Memory B cell (primary cell): ENCODE measurements around the gene GABBR1.

Experiments used
- ATAC-seq: fragments of 150-1000 bp; cut with Tn5 transposase; 2 replicates; pipeline ENCODE4 v1.10.0; 2021; ENCODE audit warnings: low read depth, mild to moderate bottlenecking, moderate library complexity
- DNase-seq, 2 donors: peaks; one replicate each; pipeline ENCODE4 v3.0.0; 2022; ENCODE audit warnings: low spot score in 2 of 2
- H3K27ac Mint-ChIP-seq: one replicate; pipeline ENCODE4 v1.8.0; 2022; ENCODE audit warnings: mild to moderate bottlenecking, moderate library complexity, mixed read lengths
- H3K27me3 Mint-ChIP-seq: one replicate; pipeline ENCODE4 v1.8.0; 2022; ENCODE audit warnings: mixed read lengths
- H3K36me3 Mint-ChIP-seq: one replicate; pipeline ENCODE4 v1.8.0; 2022; ENCODE audit warnings: mild to moderate bottlenecking, mixed read lengths
- H3K4me1 Mint-ChIP-seq: one replicate; pipeline ENCODE4 v1.8.0; 2022; ENCODE audit warnings: mixed read lengths
- H3K4me3 Mint-ChIP-seq: one replicate; pipeline ENCODE4 v1.8.0; 2022; ENCODE audit warnings: mild to moderate bottlenecking, moderate library complexity, mixed read lengths
- H3K9me3 Mint-ChIP-seq: one replicate; pipeline ENCODE4 v1.8.0; 2022; ENCODE audit warnings: mixed read lengths

The GABBR1 gene

GRCh38 chr6:29527564-29527963 lies 105.4 kb downstream of the GABBR1 start:
- H3K4me1 Mint-ChIP-seq = no peaks in the 10 kb centered on the region
- no peak for ATAC-seq

GRCh38 chr6:29527126-29527525 lies 105.9 kb downstream of the GABBR1 start:
- DNase-seq (no peak), ATAC-seq (no peak)
- Mint-ChIP-seq H3K4me3 (no peak overlapping the region), H3K27me3 (peaks cover 5% of the 10 kb centered on the region), H3K36me3 (no peaks in the 10 kb centered on the region), H3K9me3 (peaks cover 1% of the 10 kb centered on the region), H3K4me1 (no peaks in the 10 kb centered on the region), H3K27ac (no peak overlapping the region)

More at GRCh38 chr6:29527564-29527963, 105.4 kb downstream of the GABBR1 start:
- peaks cover 1% of the 10 kb centered on the region for H3K9me3 Mint-ChIP-seq
- no peak overlapping the region for H3K4me3 Mint-ChIP-seq
- peaks cover 5% of the 10 kb centered on the region for H3K27me3 Mint-ChIP-seq
- H3K27ac Mint-ChIP-seq = no peak overlapping the region
- H3K36me3 Mint-ChIP-seq = no peaks in the 10 kb centered on the region
- DNase-seq = no peak

GRCh38 chr6:29525311-29525639 lies 107.7 kb downstream of the GABBR1 start:
- Mint-ChIP-seq H3K27ac (no peak overlapping the region), H3K4me3 (no peak overlapping the region), H3K27me3 (peaks cover 9% of the 10 kb centered on the region), H3K4me1 (no peaks in the 10 kb centered on the region), H3K36me3 (no peaks in the 10 kb centered on the region), H3K9me3 (peaks cover 1% of the 10 kb centered on the region)
- DNase-seq = no peak
- ATAC-seq = no peak

- ATAC-seq = no peak
- no peak overlapping the region for H3K27ac Mint-ChIP-seq
- H3K4me3 Mint-ChIP-seq = no peak overlapping the region
Measured at GRCh38 chr6:29524444-29525310, 108.3 kb downstream of the GABBR1 start.

GRCh38 chr6:29524044-29524443 lies 108.9 kb downstream of the GABBR1 start:
- no peaks in the 10 kb centered on the region for H3K4me1 Mint-ChIP-seq
- H3K36me3 Mint-ChIP-seq = no peaks in the 10 kb centered on the region
- DNase-seq = no peak
- peaks cover 1% of the 10 kb centered on the region for H3K9me3 Mint-ChIP-seq
- H3K27me3 Mint-ChIP-seq = peaks cover 6% of the 10 kb centered on the region
- no peak overlapping the region for H3K4me3 Mint-ChIP-seq
- ATAC-seq = no peak
- H3K27ac Mint-ChIP-seq = no peak overlapping the region

More at GRCh38 chr6:29524444-29525310, 108.3 kb downstream of the GABBR1 start:
- Mint-ChIP-seq H3K4me1 (no peaks in the 10 kb centered on the region), H3K9me3 (peaks cover 1% of the 10 kb centered on the region), H3K27me3 (peaks cover 9% of the 10 kb centered on the region), H3K36me3 (no peaks in the 10 kb centered on the region)
- no peak for DNase-seq

GRCh38 chr6:29522227-29522626 lies 110.8 kb downstream of the GABBR1 start:
- Mint-ChIP-seq H3K27ac (no peak overlapping the region), H3K36me3 (no peaks in the 10 kb centered on the region), H3K9me3 (peaks cover 1% of the 10 kb centered on the region), H3K4me3 (no peak overlapping the region), H3K27me3 (peaks cover 9% of the 10 kb centered on the region), H3K4me1 (no peaks in the 10 kb centered on the region)
- DNase-seq = no peak
- no peak for ATAC-seq

- Mint-ChIP-seq H3K36me3 (no peaks in the 10 kb centered on the region), H3K4me1 (no peaks in the 10 kb centered on the region), H3K9me3 (peaks cover 1% of the 10 kb centered on the region), H3K4me3 (no peak overlapping the region), H3K27ac (no peak overlapping the region), H3K27me3 (peaks cover 9% of the 10 kb centered on the region)
- ATAC-seq = no peak
- DNase-seq = no peak
Measured at GRCh38 chr6:29521006-29521680, 111.8 kb downstream of the GABBR1 start.

GRCh38 chr6:29520232-29520631 lies 112.8 kb downstream of the GABBR1 start:
- H3K36me3 Mint-ChIP-seq = no peaks in the 10 kb centered on the region
- DNase-seq = no peak
- H3K9me3 Mint-ChIP-seq = peaks cover 1% of the 10 kb centered on the region
- no peak overlapping the region for H3K27ac Mint-ChIP-seq
- H3K4me1 Mint-ChIP-seq = no peaks in the 10 kb centered on the region
- no peak overlapping the region for H3K4me3 Mint-ChIP-seq
- ATAC-seq = no peak
- peaks cover 9% of the 10 kb centered on the region for H3K27me3 Mint-ChIP-seq

- H3K9me3 Mint-ChIP-seq = peaks cover 1% of the 10 kb centered on the region
- no peak overlapping the region for H3K27ac Mint-ChIP-seq
- DNase-seq (no peak), ATAC-seq (no peak)
- H3K4me3 Mint-ChIP-seq = no peak overlapping the region
- no peaks in the 10 kb centered on the region for H3K36me3 Mint-ChIP-seq
- peaks cover 13% of the 10 kb centered on the region for H3K27me3 Mint-ChIP-seq
- no peaks in the 10 kb centered on the region for H3K4me1 Mint-ChIP-seq
Measured at GRCh38 chr6:29519291-29520010, 113.5 kb downstream of the GABBR1 start.

- Mint-ChIP-seq H3K9me3 (peaks cover 3% of the 10 kb centered on the region), H3K27ac (no peak overlapping the region)
- no peak for ATAC-seq
Measured at GRCh38 chr6:29517728-29518440, 115.1 kb downstream of the GABBR1 start.

GRCh38 chr6:29517245-29517644 lies 115.7 kb downstream of the GABBR1 start:
- H3K36me3 Mint-ChIP-seq = no peaks in the 10 kb centered on the region
- no peak overlapping the region for H3K27ac Mint-ChIP-seq
- DNase-seq (no peak), ATAC-seq (no peak)
- H3K9me3 Mint-ChIP-seq = peaks cover 1% of the 10 kb centered on the region
- H3K27me3 Mint-ChIP-seq = peaks cover 12% of the 10 kb centered on the region
- no peaks in the 10 kb centered on the region for H3K4me1 Mint-ChIP-seq
- no peak overlapping the region for H3K4me3 Mint-ChIP-seq

More at GRCh38 chr6:29517728-29518440, 115.1 kb downstream of the GABBR1 start:
- Mint-ChIP-seq H3K4me3 (no peak overlapping the region), H3K36me3 (no peaks in the 10 kb centered on the region), H3K27me3 (peaks cover 12% of the 10 kb centered on the region), H3K4me1 (no peaks in the 10 kb centered on the region)
- DNase-seq = no peak

GRCh38 chr6:29516108-29516507 lies 116.9 kb downstream of the GABBR1 start:
- no peak overlapping the region for H3K27ac Mint-ChIP-seq
- no peak for DNase-seq
- peaks cover 9% of the 10 kb centered on the region for H3K27me3 Mint-ChIP-seq
- H3K4me3 Mint-ChIP-seq = no peak overlapping the region
- H3K36me3 Mint-ChIP-seq = no peaks in the 10 kb centered on the region
- H3K9me3 Mint-ChIP-seq = peaks cover 1% of the 10 kb centered on the region
- ATAC-seq = no peak
- H3K4me1 Mint-ChIP-seq = no peaks in the 10 kb centered on the region

- DNase-seq (no peak), ATAC-seq (no peak)
- Mint-ChIP-seq H3K4me1 (no peaks in the 10 kb centered on the region), H3K36me3 (no peaks in the 10 kb centered on the region), H3K27me3 (peaks cover 12% of the 10 kb centered on the region), H3K4me3 (no peak overlapping the region), H3K27ac (no peak overlapping the region), H3K9me3 (peaks cover 1% of the 10 kb centered on the region)
Measured at GRCh38 chr6:29510746-29511300, 122.2 kb downstream of the GABBR1 start.
